DND-41 (cell line): ENCODE data around the gene EIF3A.

ENCODE experiments used
- ATAC-seq: fragments of 200-7000 bp; cut with Tn5 transposase; 3 replicates; pipeline ENCODE4 v1.9.1; 2021; ENCODE audit warnings: low read depth; ENCODE audit not compliant: insufficient read depth
- DNase-seq: peaks from one replicate; pipeline ENCODE4 v3.0.0-alpha.2; 2020
- H2AFZ ChIP-seq: 2 replicates; pipeline ENCODE4 v1.6.0; 2012; ENCODE audit warnings: low read depth, low read length
- H3K27ac ChIP-seq: 2 replicates; pipeline ENCODE4 v1.5.1; 2012; ENCODE audit warnings: low read length, inconsistent platforms
- H3K27me3 ChIP-seq: fragments of 200-600 bp; sonication (generic); 2 replicates; pipeline ENCODE4 v1.6.0; 2012; ENCODE audit warnings: low read length, mild to moderate bottlenecking, inconsistent platforms; ENCODE audit not compliant: insufficient read depth, poor library complexity
- H3K36me3 ChIP-seq: 2 replicates; pipeline ENCODE4 v1.5.1; 2012; ENCODE audit warnings: low read length, inconsistent platforms; ENCODE audit not compliant: insufficient read depth
- H3K4me1 ChIP-seq: 2 replicates; pipeline ENCODE4 v1.5.1; 2012; ENCODE audit warnings: mild to moderate bottlenecking, low read length; ENCODE audit not compliant: insufficient read depth
- H3K4me2 ChIP-seq: 2 replicates; pipeline ENCODE4 v1.6.0; 2012; ENCODE audit warnings: mild to moderate bottlenecking, moderate library complexity, low read length, inconsistent platforms; ENCODE audit not compliant: insufficient read depth
- H3K4me3 ChIP-seq, 2 experiments: fragments of 200-600 bp in 1 of 2; shearing (Covaris generic) in 1 of 2; 2 replicates each; pipeline ENCODE4 v1.5.1; 2012 to 2016; ENCODE audit warnings: inconsistent platforms in 2 of 2, low read length in 2 of 2, mild to moderate bottlenecking in 2 of 2, low read depth in 1 of 2, moderate library complexity in 1 of 2
- H3K79me2 ChIP-seq: 2 replicates; pipeline ENCODE4 v1.6.0; 2012; ENCODE audit warnings: low read length, inconsistent platforms; ENCODE audit not compliant: insufficient read depth
- H3K9ac ChIP-seq: 2 replicates; pipeline ENCODE4 v1.6.0; 2012; ENCODE audit warnings: low read depth, mild to moderate bottlenecking, inconsistent platforms, low read length, moderate library complexity
- H3K9me3 ChIP-seq: 2 replicates; pipeline ENCODE4 v1.5.1; 2012; ENCODE audit warnings: low read length, moderate library complexity, mild to moderate bottlenecking, inconsistent platforms; ENCODE audit not compliant: insufficient read depth, severe bottlenecking
- H4K20me1 ChIP-seq: 2 replicates; pipeline ENCODE4 v1.6.0; 2012; ENCODE audit warnings: low read length; ENCODE audit not compliant: insufficient read depth
- CTCF ChIP-seq: IDR thresholded peaks from 2 replicates; pipeline ENCODE4 v1.5.1; 2012; ENCODE audit warnings: borderline replicate concordance, low read length, moderate library complexity, mild to moderate bottlenecking; ENCODE audit not compliant: poor library complexity, severe bottlenecking; ENCODE audit errors: extremely low read depth
- EZH2 ChIP-seq: IDR thresholded peaks from 3 replicates; pipeline ENCODE4 v1.6.1; 2012; ENCODE audit warnings: borderline replicate concordance, low read depth, mild to moderate bottlenecking, moderate library complexity, low read length, inconsistent platforms; ENCODE audit not compliant: severe bottlenecking

Gene EIF3A

GRCh38 chr10:119104654-119105015 is 24.0 kb upstream of the EIF3A start:
- ATAC-seq: peak; percentile 29
- no peak for TF ChIP-seq CTCF
- TF ChIP-seq EZH2: no peak

GRCh38 chr10:119103903-119104653 is 23.5 kb upstream of the EIF3A start, which contains the start of gene DENND10:
TSS of gene DENND10 (plus strand) at chr10:119104113. CDS start at chr10:119104143, 30 bp downstream.
- Histone ChIP-seq H3K79me2 (peaks cover 45% of the 10 kb centered on the region), H4K20me1 (peaks cover 11% of the 10 kb centered on the region; the same call in 1 of the 2 replicates), H3K4me3 (peak within 1 kb of the TSS; percentile 52 to 73; a peak in 3 of 4 replicates), H3K9ac (peak within 1 kb of the TSS; percentile 65), H3K27me3 (no peaks in the 10 kb centered on the region), H3K9me3 (no peaks in the 10 kb centered on the region), H3K4me2 (peak within 1 kb of the TSS; percentile 69), H3K4me1 (peaks cover 34% of the 10 kb centered on the region), H2AFZ (peak within 1 kb of the TSS; percentile 72), H3K36me3 (peaks cover 40% of the 10 kb centered on the region), H3K27ac (peak within 1 kb of the TSS; percentile 79)
- peak; percentile 80 for ATAC-seq
- peak; percentile 81 for DNase-seq
- no peak for TF ChIP-seq CTCF
- TF ChIP-seq EZH2: no peak

More at GRCh38 chr10:119104654-119105015, 24.0 kb upstream of the EIF3A start:
- peaks cover 49% of the 10 kb centered on the region for H3K79me2 ChIP-seq
- H2AFZ ChIP-seq: peak overlapping the region; percentile 0; the same call in 1 of the 2 replicates
- DNase-seq: peak; percentile 50
- peak overlapping the region; percentile 42 to 73; a peak in 3 of 4 replicates for H3K4me3 ChIP-seq
- no peaks in the 10 kb centered on the region for H3K27me3 ChIP-seq
- H3K36me3 ChIP-seq: peaks cover 46% of the 10 kb centered on the region
- H3K9me3 ChIP-seq: no peaks in the 10 kb centered on the region
- H3K4me1 ChIP-seq: peaks cover 38% of the 10 kb centered on the region
- peaks cover 11% of the 10 kb centered on the region; the same call in 1 of the 2 replicates for H4K20me1 ChIP-seq
- H3K27ac ChIP-seq: peak overlapping the region; percentile 79
- H3K4me2 ChIP-seq: peak overlapping the region; percentile 69
- peak overlapping the region; percentile 65 for H3K9ac ChIP-seq

- Histone ChIP-seq H3K4me1 (peaks cover 34% of the 10 kb centered on the region), H3K27ac (0 out of 2 replicates have a peak overlapping the region, but pooled peaks have one; percentile 1), H3K27me3 (no peaks in the 10 kb centered on the region), H3K4me3 (peak overlapping the region in 1 of 2 experiments; percentile 11; a peak in 1 of 4 replicates), H4K20me1 (peaks cover 11% of the 10 kb centered on the region; the same call in 1 of the 2 replicates), H2AFZ (peak overlapping the region; percentile 36), H3K36me3 (peaks cover 33% of the 10 kb centered on the region), H3K9me3 (no peaks in the 10 kb centered on the region), H3K9ac (no peak overlapping the region), H3K79me2 (peaks cover 41% of the 10 kb centered on the region), H3K4me2 (peak overlapping the region; percentile 17; the same call in 1 of the 2 replicates)
- ATAC-seq (no peak; the same call in 2 of the 3 replicates), DNase-seq (no peak)
- TF ChIP-seq EZH2: no peak
- no peak for TF ChIP-seq CTCF
These were observed 22.8 kb upstream of the EIF3A start for GRCh38 chr10:119103241-119103902.
